ENCODE results near the gene ITGA8. TPM values are rescaled to one million over a fixed set of nuclear protein-coding genes. Genes with fewer than 3 reads are reported as not detected.

ITGA8 gene
- total and polyA plus RNA-seq, 2 donors (not counting 1 experiment from before 2014, with no cell fraction given), result not detected

DNA sequence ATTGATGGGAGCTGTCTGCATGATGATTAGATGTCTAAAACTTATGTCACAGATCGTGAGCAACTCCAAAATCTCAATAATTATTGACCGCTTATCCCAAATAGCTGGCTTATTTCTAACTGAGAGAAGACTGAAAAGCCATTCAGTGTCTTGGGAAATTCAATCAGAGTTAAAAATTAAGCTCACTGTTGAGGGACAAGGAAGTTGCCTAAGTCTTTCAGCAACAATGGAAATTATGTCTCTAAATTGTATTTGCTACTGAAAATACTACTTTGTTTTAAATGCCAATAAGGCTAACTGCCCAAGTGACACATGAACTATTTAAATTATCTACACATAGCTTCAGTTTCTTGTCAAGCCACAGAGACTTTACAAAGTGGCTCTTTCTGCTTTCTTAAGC is 240.8 kb downstream of the ITGA8 start:
- no CpG with 5 or more reads among the region's 2 CpGs for WGBS (ENCODE audit: insufficient coverage)
- H3K27ac Mint-ChIP-seq, result no peak overlapping the region
- DNase-seq (no peak), ATAC-seq (ENCODE audit: low read depth) (no peak)
- no peaks in the 10 kb centered on the region for H3K79me2 ChIP-seq (ENCODE audit: control insufficient read depth, insufficient read depth, low read length)
- no peaks in the 10 kb centered on the region for H3K9me3 ChIP-seq (ENCODE audit: control extremely low read depth in 1 of 3, control insufficient read depth in 2 of 3, insufficient read depth in 1 of 3, low read length in 2 of 3)
- no peak overlapping the region for H2AFZ ChIP-seq (ENCODE audit: insufficient read depth, low read depth, low read length, poor library complexity, severe bottlenecking)
- H3K27me3 Mint-ChIP-seq, result peaks cover 8% of the 10 kb centered on the region
- no peaks in the 10 kb centered on the region for H3K4me1 ChIP-seq (ENCODE audit: control insufficient read depth in 2 of 2, insufficient read depth in 2 of 2, low read length in 2 of 2)
- ChIA-PET CTCF (no interaction called here), POLR2A (no interaction called here)
- TF ChIP-seq EZH2 (IDR thresholded peaks at IDR 0.05; ENCODE audit: borderline replicate concordance, insufficient read depth, low read depth, low read length, poor library complexity, severe bottlenecking), result no peak
- TF ChIP-seq, protein P1, sequence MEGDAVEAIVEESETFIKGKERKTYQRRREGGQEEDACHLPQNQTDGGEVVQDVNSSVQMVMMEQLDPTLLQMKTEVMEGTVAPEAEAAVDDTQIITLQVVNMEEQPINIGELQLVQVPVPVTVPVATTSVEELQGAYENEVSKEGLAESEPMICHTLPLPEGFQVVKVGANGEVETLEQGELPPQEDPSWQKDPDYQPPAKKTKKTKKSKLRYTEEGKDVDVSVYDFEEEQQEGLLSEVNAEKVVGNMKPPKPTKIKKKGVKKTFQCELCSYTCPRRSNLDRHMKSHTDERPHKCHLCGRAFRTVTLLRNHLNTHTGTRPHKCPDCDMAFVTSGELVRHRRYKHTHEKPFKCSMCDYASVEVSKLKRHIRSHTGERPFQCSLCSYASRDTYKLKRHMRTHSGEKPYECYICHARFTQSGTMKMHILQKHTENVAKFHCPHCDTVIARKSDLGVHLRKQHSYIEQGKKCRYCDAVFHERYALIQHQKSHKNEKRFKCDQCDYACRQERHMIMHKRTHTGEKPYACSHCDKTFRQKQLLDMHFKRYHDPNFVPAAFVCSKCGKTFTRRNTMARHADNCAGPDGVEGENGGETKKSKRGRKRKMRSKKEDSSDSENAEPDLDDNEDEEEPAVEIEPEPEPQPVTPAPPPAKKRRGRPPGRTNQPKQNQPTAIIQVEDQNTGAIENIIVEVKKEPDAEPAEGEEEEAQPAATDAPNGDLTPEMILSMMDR (IDR thresholded peaks at IDR 0.05), result no peak
- no peaks in the 10 kb centered on the region for H3K4me1 Mint-ChIP-seq
- H3K4me3 Mint-ChIP-seq, result no peak overlapping the region
- intact Hi-C loops (cut with micrococcal nuclease), result no loop called here
- H3K36me3 ChIP-seq (replicated peaks in 1 of 2; ENCODE audit: control extremely low read depth in 1 of 2, control insufficient read depth in 1 of 2, extremely low read depth in 1 of 2, insufficient read depth in 2 of 2, low read length in 1 of 2), result no peaks in the 10 kb centered on the region
- no peak overlapping the region for H3K9ac ChIP-seq (ENCODE audit: low read length)
- H3K27me3 ChIP-seq (replicated peaks in 1 of 4; ENCODE audit: control extremely low read depth in 1 of 4, control insufficient read depth in 3 of 4, insufficient read depth in 4 of 4, low read length in 3 of 4), result no peaks in the 10 kb centered on the region
- H3K9me3 Mint-ChIP-seq (ENCODE audit: insufficient read depth), result no peaks in the 10 kb centered on the region
- H3K27ac ChIP-seq (ENCODE audit: low read length in 2 of 2), result no peak overlapping the region
- no peak overlapping the region for H3K4me2 ChIP-seq (replicated peaks; ENCODE audit: low read depth, low read length, poor library complexity, severe bottlenecking)
- H4K20me1 ChIP-seq (ENCODE audit: control insufficient read depth, insufficient read depth, low read length, poor library complexity, severe bottlenecking), result no peaks in the 10 kb centered on the region
- H3K4me3 ChIP-seq (ENCODE audit: control extremely low read depth in 1 of 5, extremely low read depth in 1 of 5, insufficient read depth in 1 of 5, low read depth in 2 of 5, low read length in 4 of 5), result no peak overlapping the region

DNA sequence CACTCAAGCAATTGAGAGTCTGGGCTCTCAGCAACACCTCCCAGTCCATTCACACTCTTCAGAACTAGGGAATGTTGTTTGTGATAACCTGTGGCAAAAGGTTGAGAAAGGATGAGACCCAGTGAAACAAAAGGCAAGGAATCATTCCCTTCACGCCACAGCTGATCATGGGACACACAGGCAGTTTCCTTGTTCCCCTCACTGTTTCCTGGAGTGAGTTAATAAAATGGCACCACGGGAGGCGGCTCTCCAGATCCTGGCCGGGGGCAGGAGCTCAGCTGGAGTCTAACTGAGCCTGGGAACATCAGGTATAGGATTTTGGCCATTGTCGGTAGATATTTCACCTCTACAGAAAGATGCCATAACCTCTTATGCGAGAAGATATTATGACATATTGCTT is 241.3 kb downstream of the ITGA8 start:
- intact Hi-C loops (cut with micrococcal nuclease), result no loop called here
- 75% methylated on average over 1 of the region's 6 CpGs for WGBS (ENCODE audit: insufficient coverage)

More for the DNA sequence above, 241.3 kb downstream of the ITGA8 start:
- no peaks in the 10 kb centered on the region for H3K36me3 ChIP-seq (replicated peaks in 1 of 2; ENCODE audit: control extremely low read depth in 1 of 2, control insufficient read depth in 1 of 2, extremely low read depth in 1 of 2, insufficient read depth in 2 of 2, low read length in 1 of 2)
- H3K4me2 ChIP-seq (replicated peaks; ENCODE audit: low read depth, low read length, poor library complexity, severe bottlenecking), result no peak overlapping the region
- ATAC-seq (ENCODE audit: low read depth) (no peak), DNase-seq (no peak)
- TF ChIP-seq, protein P1 (IDR thresholded peaks at IDR 0.05), result no peak
- no peak for TF ChIP-seq EZH2 (IDR thresholded peaks at IDR 0.05; ENCODE audit: borderline replicate concordance, insufficient read depth, low read depth, low read length, poor library complexity, severe bottlenecking)
- no peaks in the 10 kb centered on the region for H3K27me3 ChIP-seq (replicated peaks in 1 of 4; ENCODE audit: control extremely low read depth in 1 of 4, control insufficient read depth in 3 of 4, insufficient read depth in 4 of 4, low read length in 3 of 4)
- no peaks in the 10 kb centered on the region for H3K4me1 Mint-ChIP-seq
- no peak overlapping the region for H3K27ac Mint-ChIP-seq
- H2AFZ ChIP-seq (ENCODE audit: insufficient read depth, low read depth, low read length, poor library complexity, severe bottlenecking), result no peak overlapping the region
- H3K79me2 ChIP-seq (ENCODE audit: control insufficient read depth, insufficient read depth, low read length), result no peaks in the 10 kb centered on the region
- H3K4me1 ChIP-seq (ENCODE audit: control insufficient read depth in 2 of 2, insufficient read depth in 2 of 2, low read length in 2 of 2), result no peaks in the 10 kb centered on the region
- H3K4me3 ChIP-seq (ENCODE audit: control extremely low read depth in 1 of 5, extremely low read depth in 1 of 5, insufficient read depth in 1 of 5, low read depth in 2 of 5, low read length in 4 of 5), result no peak overlapping the region
- H4K20me1 ChIP-seq (ENCODE audit: control insufficient read depth, insufficient read depth, low read length, poor library complexity, severe bottlenecking), result no peaks in the 10 kb centered on the region
- no peaks in the 10 kb centered on the region for H3K9me3 Mint-ChIP-seq (ENCODE audit: insufficient read depth)
- H3K9ac ChIP-seq (ENCODE audit: low read length), result no peak overlapping the region
- peaks cover 8% of the 10 kb centered on the region for H3K27me3 Mint-ChIP-seq
- no peak overlapping the region for H3K27ac ChIP-seq (ENCODE audit: low read length in 2 of 2)
- ChIA-PET CTCF (no interaction called here), POLR2A (no interaction called here)
- no peaks in the 10 kb centered on the region for H3K9me3 ChIP-seq (ENCODE audit: control extremely low read depth in 1 of 3, control insufficient read depth in 2 of 3, insufficient read depth in 1 of 3, low read length in 2 of 3)
- H3K4me3 Mint-ChIP-seq, result no peak overlapping the region
